Measurements from ENCODE around the gene BCAP31.

Gene BCAP31

GRCh38 chrX:153735274-153735673, 11.1 kb upstream of the BCAP31 start:
- H3K4me3 ChIP-seq (ENCODE audit: severe bottlenecking) = no peak overlapping the region
- no peaks in the 10 kb centered on the region for H3K9me3 ChIP-seq (ENCODE audit: severe bottlenecking)
- no peaks in the 10 kb centered on the region for H3K4me1 ChIP-seq (ENCODE audit: insufficient read depth, poor library complexity, severe bottlenecking)
- no peak for DNase-seq (ENCODE audit: low spot score)
- H3K36me3 ChIP-seq (ENCODE audit: low read depth) = no peaks in the 10 kb centered on the region
- TF ChIP-seq CTCF (IDR thresholded peaks at IDR 0.05; ENCODE audit: poor library complexity, severe bottlenecking) = no peak
- ATAC-seq (ENCODE audit: low read depth) = no peak
- H3K27ac ChIP-seq (ENCODE audit: poor library complexity, severe bottlenecking) = no peak overlapping the region
- H3K27me3 ChIP-seq (ENCODE audit: insufficient read depth, poor library complexity, severe bottlenecking) = no peaks in the 10 kb centered on the region

- no peak for TF ChIP-seq CTCF (IDR thresholded peaks at IDR 0.05; ENCODE audit: poor library complexity, severe bottlenecking)
- Histone ChIP-seq H3K4me1 (ENCODE audit: insufficient read depth, poor library complexity, severe bottlenecking) (no peaks in the 10 kb centered on the region), H3K36me3 (ENCODE audit: low read depth) (no peaks in the 10 kb centered on the region), H3K27me3 (ENCODE audit: insufficient read depth, poor library complexity, severe bottlenecking) (no peaks in the 10 kb centered on the region), H3K27ac (ENCODE audit: poor library complexity, severe bottlenecking) (no peak overlapping the region), H3K4me3 (ENCODE audit: severe bottlenecking) (no peak overlapping the region), H3K9me3 (ENCODE audit: severe bottlenecking) (no peaks in the 10 kb centered on the region)
- DNase-seq (ENCODE audit: low spot score) (no peak), ATAC-seq (ENCODE audit: low read depth) (no peak)
These were observed 10.7 kb upstream of the BCAP31 start for GRCh38 chrX:153734871-153735270.

- DNase-seq (ENCODE audit: low spot score) (no peak), ATAC-seq (ENCODE audit: low read depth) (no peak)
- TF ChIP-seq CTCF (IDR thresholded peaks at IDR 0.05; ENCODE audit: poor library complexity, severe bottlenecking) = no peak
- Histone ChIP-seq H3K27ac (ENCODE audit: poor library complexity, severe bottlenecking) (no peak overlapping the region), H3K4me3 (ENCODE audit: severe bottlenecking) (no peak overlapping the region), H3K9me3 (ENCODE audit: severe bottlenecking) (no peaks in the 10 kb centered on the region), H3K36me3 (ENCODE audit: low read depth) (no peaks in the 10 kb centered on the region), H3K27me3 (ENCODE audit: insufficient read depth, poor library complexity, severe bottlenecking) (no peaks in the 10 kb centered on the region), H3K4me1 (ENCODE audit: insufficient read depth, poor library complexity, severe bottlenecking) (no peaks in the 10 kb centered on the region)
These were observed 9.6 kb upstream of the BCAP31 start for GRCh38 chrX:153733651-153734240.

- peak; percentile 50; the same call in 2 of the 3 replicates for ATAC-seq (ENCODE audit: low read depth)
These were observed 8.2 kb upstream of the BCAP31 start for GRCh38 chrX:153732401-153732800.

More at GRCh38 chrX:153732401-153732800, 8.2 kb upstream of the BCAP31 start:
- Histone ChIP-seq H3K27me3 (ENCODE audit: insufficient read depth, poor library complexity, severe bottlenecking) (no peaks in the 10 kb centered on the region), H3K4me3 (ENCODE audit: severe bottlenecking) (no peak overlapping the region), H3K4me1 (ENCODE audit: insufficient read depth, poor library complexity, severe bottlenecking) (peaks cover under 1% of the 10 kb centered on the region), H3K36me3 (ENCODE audit: low read depth) (no peaks in the 10 kb centered on the region), H3K27ac (ENCODE audit: poor library complexity, severe bottlenecking) (no peak overlapping the region), H3K9me3 (ENCODE audit: severe bottlenecking) (no peaks in the 10 kb centered on the region)
- DNase-seq (ENCODE audit: low spot score) = no peak
- no peak for TF ChIP-seq CTCF (IDR thresholded peaks at IDR 0.05; ENCODE audit: poor library complexity, severe bottlenecking)

All from RWPE2 (cell line).